IMR-90 (cell line): ENCODE measurements around the gene DBF4B. TPM values are rescaled to one million over a fixed set of nuclear protein-coding genes. Genes with fewer than 3 reads are reported as not detected.
A peak's percentile ranks its signal among the peaks of the same experiment; 100 is the strongest.

Experiments used
- ATAC-seq: fragments of 200-7000 bp; cut with Tn5 transposase; 2 replicates; pipeline ENCODE4 v1.9.1; 2020; ENCODE audit warnings: low read depth, mild to moderate bottlenecking, moderate library complexity
- BruUV-seq: library from RNA; stranded (reverse); fragments of 400-500 nt; replicated peaks from 2 replicates; lab custom pipeline; 2021; lab: Mats Ljungman, UMichigan
- CTCF ChIA-PET: fragments of 300-600 bp; formaldehyde crosslinking; extraction: SDS; loops from one replicate; lab custom pipeline; 2021; ENCODE audit warnings: antibody characterized with exemption; lab: Yijun Ruan, JAX
- POLR2A ChIA-PET: fragments of 300-600 bp; sonication (Branson Sonifier 250); formaldehyde crosslinking; loops from one replicate; lab custom pipeline; 2022; ENCODE audit warnings: antibody characterized with exemption; ENCODE audit not compliant: unreplicated experiment; lab: Charles Lee
- DNase-seq: peaks from one replicate; pipeline ENCODE4 v3.0.0; 2013
- H2AFZ ChIP-seq: replicated peaks from 2 replicates; pipeline ENCODE3; 2013; ENCODE audit warnings: low read length, mild to moderate bottlenecking; ENCODE audit not compliant: poor library complexity
- H2AK5ac ChIP-seq: 2 replicates; pipeline ENCODE4 v1.6.1; 2013; ENCODE audit warnings: low read depth, low read length, inconsistent platforms
- H2AK9ac ChIP-seq: replicated peaks from 2 replicates; pipeline ENCODE3; 2013; ENCODE audit warnings: mild to moderate bottlenecking, low read depth, low read length, moderate library complexity; ENCODE audit not compliant: poor library complexity
- H2BK120ac ChIP-seq: 2 replicates; pipeline ENCODE4 v1.6.1; 2013; ENCODE audit warnings: low read depth, low read length, inconsistent platforms
- H2BK15ac ChIP-seq: 3 replicates; pipeline ENCODE4 v1.6.1; 2013; ENCODE audit warnings: low read depth, low read length, inconsistent platforms
- H2BK20ac ChIP-seq: 2 replicates; pipeline ENCODE4 v1.6.1; 2013; ENCODE audit warnings: low read depth, mild to moderate bottlenecking, inconsistent platforms, low read length, moderate library complexity
- H2BK5ac ChIP-seq: 2 replicates; pipeline ENCODE4 v1.6.1; 2013; ENCODE audit warnings: mild to moderate bottlenecking, low read depth, low read length, inconsistent platforms; ENCODE audit not compliant: poor library complexity, severe bottlenecking
- H3K14ac ChIP-seq: replicated peaks from 2 replicates; pipeline ENCODE4 v1.6.1; 2013; ENCODE audit warnings: low read depth, low read length, inconsistent platforms
- H3K18ac ChIP-seq: 2 replicates; pipeline ENCODE4 v1.6.1; 2013; ENCODE audit warnings: low read depth, low read length, control low read depth
- H3K23ac ChIP-seq: 2 replicates; pipeline ENCODE4 v1.6.1; 2013; ENCODE audit warnings: low read depth, low read length, inconsistent platforms
- H3K27ac ChIP-seq: 2 replicates; pipeline ENCODE4 v1.5.1; 2013; ENCODE audit warnings: mild to moderate bottlenecking, control low read depth, low read length; ENCODE audit not compliant: insufficient read depth
- H3K27me3 ChIP-seq: 2 replicates; pipeline ENCODE4 v1.6.1; 2013; ENCODE audit warnings: low read length; ENCODE audit not compliant: control insufficient read depth, insufficient read depth
- H3K36me3 ChIP-seq: 2 replicates; pipeline ENCODE4 v1.6.1; 2013; ENCODE audit warnings: low read length, mixed read lengths; ENCODE audit not compliant: control insufficient read depth, insufficient read depth
- H3K4ac ChIP-seq: 2 replicates; pipeline ENCODE4 v1.6.1; 2013; ENCODE audit warnings: low read depth, low read length, inconsistent platforms
- H3K4me1 ChIP-seq: 2 replicates; pipeline ENCODE4 v1.6.1; 2013; ENCODE audit warnings: low read length, mixed read lengths; ENCODE audit not compliant: control insufficient read depth, insufficient read depth
- H3K4me2 ChIP-seq: 2 replicates; pipeline ENCODE4 v1.6.1; 2013; ENCODE audit warnings: low read depth, mild to moderate bottlenecking, control low read depth, low read length, moderate library complexity
- H3K4me3 ChIP-seq: 2 replicates; pipeline ENCODE4 v1.5.1; 2013; ENCODE audit warnings: low read depth, mild to moderate bottlenecking, control low read depth, low read length, moderate library complexity; ENCODE audit not compliant: insufficient read depth
- H3K56ac ChIP-seq: 2 replicates; pipeline ENCODE4 v1.6.1; 2013; ENCODE audit warnings: low read length, inconsistent platforms; ENCODE audit not compliant: insufficient read depth; ENCODE audit errors: extremely low read depth
- H3K79me1 ChIP-seq, 2 experiments: 2 replicates each; pipeline ENCODE4 v1.6.1; 2013; ENCODE audit warnings: low read length in 2 of 2, inconsistent platforms in 1 of 2, low read depth in 1 of 2
- H3K9ac ChIP-seq: 2 replicates; pipeline ENCODE4 v1.6.1; 2013; ENCODE audit warnings: low read depth, low read length, control low read depth
- H3K9me1 ChIP-seq: 2 replicates; pipeline ENCODE4 v1.6.1; 2013; ENCODE audit warnings: low read length, inconsistent platforms; ENCODE audit not compliant: insufficient read depth
- H3K9me3 ChIP-seq: 2 replicates; pipeline ENCODE4 v1.6.1; 2013; ENCODE audit warnings: low read length; ENCODE audit not compliant: control insufficient read depth, insufficient read depth
- H4K20me1 ChIP-seq: 2 replicates; pipeline ENCODE4 v1.6.1; 2013; ENCODE audit warnings: low read length, inconsistent platforms; ENCODE audit not compliant: insufficient read depth
- H4K5ac ChIP-seq: 2 replicates; pipeline ENCODE4 v1.6.1; 2013; ENCODE audit warnings: mild to moderate bottlenecking, low read depth, low read length, control low read depth
- H4K8ac ChIP-seq, 2 experiments: 2 replicates each; pipeline ENCODE4 v1.6.1; 2013; ENCODE audit warnings: low read depth in 2 of 2, low read length in 2 of 2, control low read depth in 1 of 2, inconsistent platforms in 1 of 2
- H4K91ac ChIP-seq: 2 replicates; pipeline ENCODE4 v1.6.1; 2013; ENCODE audit warnings: low read depth, low read length, inconsistent platforms; ENCODE audit not compliant: insufficient read depth
- BHLHE40 ChIP-seq: fragments of 150-350 bp; IDR thresholded peaks from 2 replicates; pipeline ENCODE4 v1.6.1; 2016; ENCODE audit warnings: mild to moderate bottlenecking, low read depth, low read length
- CEBPB ChIP-seq: IDR thresholded peaks from 2 replicates; pipeline ENCODE4 v1.6.1; 2012; ENCODE audit warnings: low read depth, low read length, improper control_type of control experiment
- CHD1 ChIP-seq: IDR thresholded peaks from 2 replicates; pipeline ENCODE4 v1.6.1; 2012; ENCODE audit warnings: low read depth, low read length, improper control_type of control experiment
- FOS ChIP-seq: fragments of 150-350 bp; IDR thresholded peaks from 2 replicates; pipeline ENCODE4 v1.6.1; 2016; ENCODE audit warnings: low read depth, low read length
- MAFK ChIP-seq: IDR thresholded peaks from 2 replicates; pipeline ENCODE4 v1.6.1; 2012; ENCODE audit warnings: low read depth, low read length, improper control_type of control experiment
- MAZ ChIP-seq: IDR thresholded peaks from 2 replicates; pipeline ENCODE4 v1.6.1; 2012; ENCODE audit warnings: low read depth, mild to moderate bottlenecking, low read length, improper control_type of control experiment, moderate library complexity, borderline replicate concordance
- MXI1 ChIP-seq: IDR thresholded peaks from 2 replicates; pipeline ENCODE4 v1.6.1; 2012; ENCODE audit warnings: low read depth, mild to moderate bottlenecking, low read length, moderate library complexity, borderline replicate concordance
- NFE2L2 ChIP-seq: fragments of 150-350 bp; IDR thresholded peaks from 2 replicates; pipeline ENCODE4 v1.6.1; 2016; ENCODE audit warnings: low read depth, mild to moderate bottlenecking, low read length
- POLR2A ChIP-seq: IDR thresholded peaks from 2 replicates; pipeline ENCODE4 v1.6.1; 2012; ENCODE audit warnings: mild to moderate bottlenecking, low read depth, low read length
- RAD21 ChIP-seq: IDR thresholded peaks from 2 replicates; pipeline ENCODE4 v1.6.1; 2012; ENCODE audit warnings: low read length, improper control_type of control experiment
- RCOR1 ChIP-seq: IDR thresholded peaks from 2 replicates; pipeline ENCODE4 v1.6.1; 2012; ENCODE audit warnings: mild to moderate bottlenecking, low read length, improper control_type of control experiment; ENCODE audit not compliant: insufficient replicate concordance
- RFX5 ChIP-seq: IDR thresholded peaks from 2 replicates; pipeline ENCODE4 v1.8.0; 2012; ENCODE audit warnings: low read depth, mild to moderate bottlenecking, low read length, moderate library complexity
- SMC3 ChIP-seq: fragments of 150-350 bp; IDR thresholded peaks from 2 replicates; pipeline ENCODE4 v1.6.1; 2016; ENCODE audit warnings: low read depth, mild to moderate bottlenecking, antibody characterized with exemption, low read length, moderate library complexity
- WGBS, 2 experiments: methylation state at CpG; one replicate each; pipeline versions ENCODE4 v1.1.5 to v1.1.7; 2013; ENCODE audit warnings: missing lambda C conversion rate in 2 of 2; ENCODE audit not compliant: insufficient read length in 1 of 2; ENCODE audit errors: extremely low coverage in 2 of 2; 5-methylcytosine and 5-hydroxymethylcytosine counted together
- dilution Hi-C: fragments of 300-500 bp; cut with HindIII; formaldehyde crosslinking; loops from one replicate; pipeline ENCODE4 v1.14.3; 2018; ENCODE audit warnings: low sequenced_read_pairs; ENCODE audit not compliant: unreplicated experiment
- in situ Hi-C: fragments of 300-500 bp; cut with MboI; formaldehyde crosslinking; loops from 3 replicates; pipeline ENCODE4 v1.14.3; 2019; ENCODE audit warnings: low sequenced_read_pairs, inconsistent platforms, mixed read lengths
- intact Hi-C: fragments of 100-400 bp; cut with micrococcal nuclease; formaldehyde crosslinking; loops from 2 replicates; pipeline ENCODE4 v1.10.0; 2022
- polyA plus RNA-seq, 3 experiments: library from polyadenylated mRNA; depleted of rRNA; stranded (reverse); fragments of >200 nt; gene quantifications; 2 replicates each; pipeline ENCODE4 v1.2.3, GENCODE V29; 2012; ENCODE audit warnings: low replicate concordance in 1 of 3
- total RNA-seq: library from RNA; depleted of rRNA; stranded (reverse); fragments of >200 nt; gene quantifications from 2 replicates; pipeline ENCODE4 v1.2.3, GENCODE V29; 2012
- TF ChIP-seq, protein P1 (sequence below): conservative IDR thresholded peaks from 2 replicates; pipeline ENCODE4 v1.5.1; 2012; ENCODE audit warnings: mild to moderate bottlenecking, low read depth, low read length, improper control_type of control experiment
- TF ChIP-seq, protein P2 (sequence below): fragments of 150-350 bp; IDR thresholded peaks from 2 replicates; pipeline ENCODE4 v1.6.1; 2017; ENCODE audit warnings: mild to moderate bottlenecking, antibody characterized with exemption, low read length, low read depth
- TF ChIP-seq, protein P3 (sequence below): fragments of 150-350 bp; IDR thresholded peaks from 2 replicates; pipeline ENCODE4 v1.6.1; 2016; ENCODE audit warnings: low read depth, mild to moderate bottlenecking, low read length, moderate library complexity, borderline replicate concordance

The DBF4B gene
- total and polyA plus RNA-seq, 2 of the 4 experiments (the other 2 are of a cell fraction): 3.6 to 10.2 TPM

DNA sequence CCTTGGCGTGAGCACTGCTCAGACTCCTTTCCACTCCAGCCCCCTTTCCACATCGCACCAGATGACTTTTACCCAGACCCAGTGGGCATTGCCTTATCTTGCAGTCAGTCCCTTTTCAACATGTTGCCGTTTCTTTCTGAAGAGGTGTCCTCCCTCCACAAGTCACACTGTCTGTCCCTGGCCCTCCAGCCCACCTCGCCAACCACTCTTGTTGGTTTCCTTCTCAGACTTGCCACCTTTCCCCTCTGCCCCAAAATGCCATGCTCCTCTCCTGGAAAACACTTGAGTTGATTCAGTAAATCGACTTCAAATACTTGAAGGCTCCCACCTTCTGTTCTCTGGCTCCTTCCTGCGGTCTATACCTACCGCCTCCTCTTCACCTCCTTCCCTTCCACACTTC is 42.9 kb downstream of the DBF4B start:
- Histone ChIP-seq H2BK20ac (no peak overlapping the region), H2AK9ac (peak overlapping the region; percentile 72), H2AFZ (no peak overlapping the region), H3K36me3 (peaks cover 9% of the 10 kb centered on the region; the same call in 1 of the 2 replicates), H2BK120ac (no peak overlapping the region), H2BK15ac (no peak overlapping the region), H4K5ac (no peak overlapping the region), H3K27me3 (no peaks in the 10 kb centered on the region), H3K4me3 (no peak overlapping the region), H3K4me1 (no peaks in the 10 kb centered on the region), H2BK5ac (no peak overlapping the region), H3K9me3 (no peaks in the 10 kb centered on the region), H3K56ac (no peak overlapping the region), H3K4me2 (no peak overlapping the region), H3K27ac (no peak overlapping the region), H3K23ac (no peak overlapping the region), H3K79me1 (no peaks in the 10 kb centered on the region), H3K9me1 (0 out of 2 replicates have a peak, but pooled peaks cover 4% of the 10 kb centered on the region), H4K20me1 (no peaks in the 10 kb centered on the region; the same call in 1 of the 2 replicates), H4K91ac (no peak overlapping the region), H2AK5ac (no peak overlapping the region), H3K18ac (no peak overlapping the region), H4K8ac (no peak overlapping the region), H3K14ac (no peak overlapping the region), H3K4ac (no peak overlapping the region), H3K9ac (no peak overlapping the region)
- ChIA-PET POLR2A (no interaction called here), CTCF (no interaction called here)
- ATAC-seq (no peak), DNase-seq (no peak)
- intact Hi-C loops (no loop called here), in situ Hi-C loops (no loop called here), dilution Hi-C loops (no loop called here)
- 95% methylated on average over 6 of the region's 7 CpGs; no CpG with 5 or more reads in 1 of the 2 experiments for WGBS, 2 experiments
- BruUV-seq: no TSS peak
- TF ChIP-seq, protein P1, sequence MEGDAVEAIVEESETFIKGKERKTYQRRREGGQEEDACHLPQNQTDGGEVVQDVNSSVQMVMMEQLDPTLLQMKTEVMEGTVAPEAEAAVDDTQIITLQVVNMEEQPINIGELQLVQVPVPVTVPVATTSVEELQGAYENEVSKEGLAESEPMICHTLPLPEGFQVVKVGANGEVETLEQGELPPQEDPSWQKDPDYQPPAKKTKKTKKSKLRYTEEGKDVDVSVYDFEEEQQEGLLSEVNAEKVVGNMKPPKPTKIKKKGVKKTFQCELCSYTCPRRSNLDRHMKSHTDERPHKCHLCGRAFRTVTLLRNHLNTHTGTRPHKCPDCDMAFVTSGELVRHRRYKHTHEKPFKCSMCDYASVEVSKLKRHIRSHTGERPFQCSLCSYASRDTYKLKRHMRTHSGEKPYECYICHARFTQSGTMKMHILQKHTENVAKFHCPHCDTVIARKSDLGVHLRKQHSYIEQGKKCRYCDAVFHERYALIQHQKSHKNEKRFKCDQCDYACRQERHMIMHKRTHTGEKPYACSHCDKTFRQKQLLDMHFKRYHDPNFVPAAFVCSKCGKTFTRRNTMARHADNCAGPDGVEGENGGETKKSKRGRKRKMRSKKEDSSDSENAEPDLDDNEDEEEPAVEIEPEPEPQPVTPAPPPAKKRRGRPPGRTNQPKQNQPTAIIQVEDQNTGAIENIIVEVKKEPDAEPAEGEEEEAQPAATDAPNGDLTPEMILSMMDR: no peak
- TF ChIP-seq RFX5 (no peak), RAD21 (no peak), SMC3 (no peak), MAZ (no peak), RCOR1 (no peak), CHD1 (no peak), MXI1 (no peak), FOS (no peak), BHLHE40 (no peak), MAFK (no peak), POLR2A (no peak), NFE2L2 (no peak), CEBPB (no peak)
- TF ChIP-seq, protein P2, sequence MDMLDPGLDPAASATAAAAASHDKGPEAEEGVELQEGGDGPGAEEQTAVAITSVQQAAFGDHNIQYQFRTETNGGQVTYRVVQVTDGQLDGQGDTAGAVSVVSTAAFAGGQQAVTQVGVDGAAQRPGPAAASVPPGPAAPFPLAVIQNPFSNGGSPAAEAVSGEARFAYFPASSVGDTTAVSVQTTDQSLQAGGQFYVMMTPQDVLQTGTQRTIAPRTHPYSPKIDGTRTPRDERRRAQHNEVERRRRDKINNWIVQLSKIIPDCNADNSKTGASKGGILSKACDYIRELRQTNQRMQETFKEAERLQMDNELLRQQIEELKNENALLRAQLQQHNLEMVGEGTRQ: no peak
- TF ChIP-seq, protein P3, sequence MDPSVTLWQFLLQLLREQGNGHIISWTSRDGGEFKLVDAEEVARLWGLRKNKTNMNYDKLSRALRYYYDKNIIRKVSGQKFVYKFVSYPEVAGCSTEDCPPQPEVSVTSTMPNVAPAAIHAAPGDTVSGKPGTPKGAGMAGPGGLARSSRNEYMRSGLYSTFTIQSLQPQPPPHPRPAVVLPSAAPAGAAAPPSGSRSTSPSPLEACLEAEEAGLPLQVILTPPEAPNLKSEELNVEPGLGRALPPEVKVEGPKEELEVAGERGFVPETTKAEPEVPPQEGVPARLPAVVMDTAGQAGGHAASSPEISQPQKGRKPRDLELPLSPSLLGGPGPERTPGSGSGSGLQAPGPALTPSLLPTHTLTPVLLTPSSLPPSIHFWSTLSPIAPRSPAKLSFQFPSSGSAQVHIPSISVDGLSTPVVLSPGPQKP: no peak
